Activated T-cell treated with anti-CD3 and anti-CD28 coated beads, Interleukin-2, amount 50 U/mL, for 4 hours (primary cell): ENCODE data around the gene KCNG4. TPM values are rescaled to one million over a fixed set of nuclear protein-coding genes. Genes with fewer than 3 reads are reported as not detected.

Experiments
- ATAC-seq, 2 donors: fragments of 200-7000 bp; cut with Tn5 transposase; one replicate each; pipeline ENCODE4 v1.10.0; 2021
- DNase-seq: peaks from one replicate; pipeline ENCODE4 v3.0.0-alpha.2; 2020
- H3K27me3 Mint-ChIP-seq: one replicate; pipeline ENCODE4 v1.8.0; 2021; ENCODE audit warnings: low read depth, mixed read lengths
- H3K36me3 Mint-ChIP-seq: one replicate; pipeline ENCODE4 v1.8.0; 2022; ENCODE audit warnings: mixed read lengths; ENCODE audit not compliant: insufficient read depth
- H3K4me1 Mint-ChIP-seq: one replicate; pipeline ENCODE4 v1.8.0; 2021; ENCODE audit warnings: low read depth, mixed read lengths
- H3K4me3 Mint-ChIP-seq: one replicate; pipeline ENCODE4 v1.8.0; 2021; ENCODE audit warnings: mild to moderate bottlenecking, moderate library complexity, mixed read lengths
- H3K9me3 Mint-ChIP-seq: one replicate; pipeline ENCODE4 v1.8.0; 2021; ENCODE audit warnings: mixed read lengths
- total RNA-seq, 3 donors: library from RNA; stranded (reverse); gene quantifications; one replicate each; pipeline ENCODE4 v1.2.1, GENCODE V29; 2021

KCNG4 gene
- total RNA-seq, 3 donors from 2014 or later, result not detected

DNA sequence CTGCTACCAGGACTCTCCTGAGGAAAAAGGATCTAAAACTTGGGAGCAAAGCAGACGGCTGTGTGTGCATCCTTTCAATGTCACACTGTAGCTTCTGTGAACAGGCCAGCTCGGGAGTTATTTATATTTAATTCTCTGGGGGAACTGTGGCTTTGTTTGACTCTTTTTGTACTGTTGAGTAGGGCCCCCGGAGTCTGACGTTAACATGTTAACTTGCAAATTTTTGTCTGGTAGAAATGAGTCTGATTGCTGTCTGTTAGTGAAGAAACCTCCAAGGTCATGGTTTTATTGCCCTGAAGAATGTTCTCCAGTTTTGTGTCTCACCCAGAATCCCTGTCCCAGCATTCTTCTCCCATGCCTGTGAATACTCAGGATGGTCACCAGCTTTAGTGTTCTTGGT lies 14.2 kb upstream of the KCNG4 start:
- Mint-ChIP-seq H3K27me3 (peaks cover 26% of the 10 kb centered on the region), H3K9me3 (no peaks in the 10 kb centered on the region), H3K4me1 (no peaks in the 10 kb centered on the region), H3K4me3 (no peak overlapping the region), H3K36me3 (no peaks in the 10 kb centered on the region)
- ATAC-seq, result no peak
- DNase-seq, result no peak

DNA sequence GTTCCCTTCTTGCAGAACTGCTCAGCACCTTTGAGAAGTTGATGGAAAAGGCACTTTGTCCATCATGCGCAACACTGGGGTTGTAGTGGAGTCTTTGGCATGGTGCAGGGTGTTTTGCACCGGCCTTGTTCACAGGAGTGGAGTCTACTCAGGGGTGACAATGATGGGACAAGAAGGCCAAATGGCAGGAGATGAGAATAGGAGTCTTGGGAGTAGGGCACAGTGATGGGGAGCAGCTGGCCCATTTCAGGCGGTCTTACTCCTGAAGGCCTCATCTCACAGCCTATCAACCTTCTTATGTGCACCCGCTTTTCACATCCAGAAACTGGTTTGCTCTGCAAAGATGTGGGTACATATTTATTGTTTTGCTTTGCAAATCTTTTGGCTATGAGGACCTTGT lies 13.4 kb upstream of the KCNG4 start:
- H3K36me3 Mint-ChIP-seq, result no peaks in the 10 kb centered on the region
- H3K4me1 Mint-ChIP-seq, result no peaks in the 10 kb centered on the region
- DNase-seq, result no peak
- peaks cover 20% of the 10 kb centered on the region for H3K27me3 Mint-ChIP-seq
- no peak for ATAC-seq
- H3K9me3 Mint-ChIP-seq, result no peaks in the 10 kb centered on the region
- H3K4me3 Mint-ChIP-seq, result no peak overlapping the region

GRCh38 chr16:84252184-84252583 lies 12.4 kb upstream of the KCNG4 start:
- H3K9me3 Mint-ChIP-seq, result no peaks in the 10 kb centered on the region
- H3K4me3 Mint-ChIP-seq, result no peak overlapping the region
- no peak for DNase-seq
- H3K4me1 Mint-ChIP-seq, result no peaks in the 10 kb centered on the region
- ATAC-seq, result no peak
- no peaks in the 10 kb centered on the region for H3K36me3 Mint-ChIP-seq
- peaks cover 17% of the 10 kb centered on the region for H3K27me3 Mint-ChIP-seq

DNA sequence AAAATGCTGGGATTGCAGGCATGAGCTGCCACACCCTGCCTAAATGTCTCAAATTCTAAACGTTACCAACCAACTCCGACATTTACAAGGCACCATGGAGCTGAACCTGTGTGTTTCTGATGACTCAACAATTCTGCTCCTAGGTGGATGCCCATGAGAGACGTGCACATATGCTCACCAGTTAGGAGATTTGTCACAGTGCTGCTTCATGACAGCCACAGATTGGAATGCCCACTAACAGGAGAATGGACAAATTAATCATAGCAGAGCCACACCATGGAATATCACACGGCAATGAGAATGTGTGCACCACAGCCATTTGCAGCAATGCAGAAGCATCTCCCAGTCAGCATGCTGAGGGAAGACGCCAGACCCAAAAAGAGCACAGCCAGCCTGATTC lies 8.0 kb upstream of the KCNG4 start:
- Mint-ChIP-seq H3K4me3 (no peak overlapping the region), H3K36me3 (no peaks in the 10 kb centered on the region), H3K9me3 (peaks cover 4% of the 10 kb centered on the region), H3K27me3 (peaks cover 20% of the 10 kb centered on the region), H3K4me1 (no peaks in the 10 kb centered on the region)
- no peak for DNase-seq
- ATAC-seq, result no peak

DNA sequence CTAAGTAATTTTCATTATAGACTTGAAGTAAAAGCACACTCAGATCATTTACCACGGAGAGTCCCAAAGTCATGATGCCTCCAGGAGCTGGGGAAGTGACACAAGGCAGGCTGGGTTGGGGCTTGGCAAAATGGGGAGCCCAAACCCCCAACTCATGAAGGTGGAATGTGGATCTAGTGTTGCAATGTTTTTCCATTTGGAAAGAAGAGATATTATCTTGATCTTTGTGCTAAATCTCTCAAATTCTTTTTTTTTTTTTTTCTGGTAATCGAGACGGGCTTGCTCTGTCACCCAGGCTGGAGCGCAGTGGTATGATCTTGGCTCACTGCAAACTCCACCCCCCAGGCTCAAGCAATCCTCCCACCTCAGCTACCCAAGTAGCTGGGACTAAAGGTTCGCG lies 7.5 kb upstream of the KCNG4 start:
- Mint-ChIP-seq H3K36me3 (no peaks in the 10 kb centered on the region), H3K27me3 (peaks cover 20% of the 10 kb centered on the region), H3K4me3 (no peak overlapping the region), H3K4me1 (no peaks in the 10 kb centered on the region), H3K9me3 (peaks cover 4% of the 10 kb centered on the region)
- DNase-seq (no peak), ATAC-seq (no peak)

DNA sequence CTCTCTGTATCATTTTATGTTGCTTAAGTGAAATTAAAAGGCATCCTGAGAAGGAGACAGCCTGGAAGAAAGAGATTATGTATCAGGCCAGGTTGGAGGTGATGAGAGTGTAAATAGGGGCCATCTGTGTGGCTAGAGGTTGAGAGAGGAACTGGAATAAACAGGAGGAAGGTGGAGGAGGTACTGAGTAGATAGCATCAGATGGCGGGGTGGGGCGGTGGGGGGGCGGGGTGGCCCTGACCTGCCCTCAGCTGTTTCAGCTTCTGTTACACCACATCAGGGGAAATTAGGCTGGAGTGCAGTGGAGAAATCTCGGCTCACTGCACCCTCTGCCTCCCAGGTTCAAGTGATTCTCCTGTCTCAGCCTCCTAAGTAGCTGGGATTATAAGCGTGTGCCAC lies 6.9 kb upstream of the KCNG4 start:
- Mint-ChIP-seq H3K36me3 (no peaks in the 10 kb centered on the region), H3K9me3 (peaks cover 4% of the 10 kb centered on the region), H3K27me3 (peaks cover 19% of the 10 kb centered on the region), H3K4me3 (no peak overlapping the region), H3K4me1 (no peaks in the 10 kb centered on the region)
- no peak for ATAC-seq
- DNase-seq, result no peak

DNA sequence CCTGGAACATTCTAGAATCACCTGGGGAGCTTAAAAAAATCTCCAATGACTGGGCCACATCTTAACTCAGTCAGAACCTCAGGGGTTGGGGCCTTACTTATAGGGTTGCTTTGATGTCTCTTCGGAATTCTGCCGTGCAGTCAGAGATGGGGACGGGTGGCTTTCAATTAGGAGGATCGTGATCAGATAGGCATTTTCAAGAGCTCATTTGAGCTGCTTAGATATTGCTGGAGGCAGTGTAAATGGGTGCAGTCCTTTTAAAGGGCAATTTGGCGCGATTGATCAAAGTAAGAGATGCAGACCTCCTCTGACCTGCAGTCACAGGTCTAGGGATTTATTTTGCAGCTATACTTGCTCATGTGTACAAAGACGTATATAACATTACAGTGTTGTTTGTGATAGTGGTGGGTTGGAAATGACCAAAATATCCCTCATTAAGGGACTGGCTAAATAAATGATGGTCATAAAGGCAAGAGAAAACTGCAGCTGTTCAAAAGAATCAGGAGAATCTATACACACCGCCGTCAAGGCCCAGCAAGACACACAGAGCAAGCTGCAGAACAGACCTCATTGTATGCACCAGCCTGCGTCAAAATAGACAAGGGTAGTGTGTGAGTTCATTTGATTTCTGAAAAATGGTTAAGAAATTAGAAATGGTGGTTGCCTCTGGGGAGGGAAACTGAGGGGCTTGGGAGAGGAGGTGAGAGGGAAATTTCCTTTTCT lies 6.3 kb upstream of the KCNG4 start:
- Mint-ChIP-seq H3K27me3 (peaks cover 19% of the 10 kb centered on the region), H3K9me3 (peaks cover 4% of the 10 kb centered on the region), H3K4me3 (no peak overlapping the region), H3K36me3 (no peaks in the 10 kb centered on the region), H3K4me1 (no peaks in the 10 kb centered on the region)
- ATAC-seq (no peak), DNase-seq (no peak)

GRCh38 chr16:84244728-84245127 lies 4.9 kb upstream of the KCNG4 start:
- DNase-seq (no peak), ATAC-seq (no peak)
- Mint-ChIP-seq H3K36me3 (no peaks in the 10 kb centered on the region), H3K9me3 (peaks cover 4% of the 10 kb centered on the region), H3K27me3 (peaks cover 22% of the 10 kb centered on the region), H3K4me1 (no peaks in the 10 kb centered on the region), H3K4me3 (no peak overlapping the region)

DNA sequence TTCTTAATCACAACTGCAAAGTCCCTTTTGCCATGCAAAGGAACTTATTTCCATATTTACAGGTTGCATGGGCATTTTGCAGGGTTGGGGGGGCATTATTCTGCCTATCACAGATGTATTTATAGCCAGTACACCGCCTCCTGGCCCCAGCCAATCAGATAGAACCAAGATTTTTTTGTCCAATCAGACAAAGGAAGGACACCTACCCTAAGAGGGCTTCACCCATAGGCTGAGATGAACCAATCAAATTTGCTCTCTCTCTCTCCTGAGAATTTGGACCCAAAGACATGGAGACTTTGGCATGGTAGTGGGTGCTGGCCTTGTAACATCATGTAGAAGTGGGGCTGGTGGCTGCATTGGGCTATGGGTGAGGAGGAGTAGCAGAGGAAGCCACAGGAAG lies 3.9 kb upstream of the KCNG4 start:
- ATAC-seq (no peak), DNase-seq (no peak)
- Mint-ChIP-seq H3K9me3 (peaks cover 4% of the 10 kb centered on the region), H3K4me3 (no peak overlapping the region), H3K27me3 (peaks cover 29% of the 10 kb centered on the region), H3K36me3 (no peaks in the 10 kb centered on the region), H3K4me1 (no peaks in the 10 kb centered on the region)

DNA sequence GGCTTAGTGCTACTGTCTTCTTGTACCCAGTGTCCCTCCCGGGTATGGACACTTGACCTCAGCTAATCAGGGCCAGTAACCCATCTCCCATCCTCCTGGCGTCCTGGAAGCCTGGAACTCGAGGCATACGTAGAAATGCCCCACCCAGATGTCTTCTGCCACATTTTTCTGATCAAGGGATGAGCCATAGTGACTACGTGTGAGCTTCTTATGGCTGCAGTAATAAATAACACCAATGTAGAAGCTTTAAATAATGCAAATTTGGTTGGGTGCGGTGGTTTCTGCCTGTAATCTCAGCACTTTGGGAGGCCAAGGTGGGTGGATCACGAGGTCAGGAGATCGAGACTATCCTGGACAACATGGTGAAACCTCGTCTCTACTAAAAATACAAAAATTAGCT lies 3.0 kb upstream of the KCNG4 start:
- ATAC-seq (no peak), DNase-seq (no peak)
- Mint-ChIP-seq H3K4me1 (no peaks in the 10 kb centered on the region), H3K9me3 (peaks cover 4% of the 10 kb centered on the region), H3K36me3 (no peaks in the 10 kb centered on the region), H3K4me3 (no peak overlapping the region), H3K27me3 (peaks cover 30% of the 10 kb centered on the region)

DNA sequence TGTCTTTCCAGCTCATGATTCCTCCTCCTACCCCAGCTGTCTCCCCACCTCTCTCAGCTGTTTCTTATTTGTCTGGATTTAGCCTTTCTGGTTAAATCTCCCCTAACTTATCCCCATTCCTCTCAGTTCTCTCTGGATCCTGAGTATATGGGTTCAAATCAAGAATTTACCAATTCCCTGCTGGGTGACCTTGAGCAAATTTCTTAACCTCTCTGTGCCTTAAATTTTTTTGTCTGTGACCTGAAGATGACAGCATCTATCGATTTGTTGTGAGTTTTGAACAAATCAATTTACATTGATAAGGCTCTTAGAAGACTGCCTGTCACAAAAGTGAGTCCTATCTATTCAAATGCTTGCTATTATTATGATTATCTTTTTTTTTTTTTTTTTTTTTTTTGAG lies 2.0 kb upstream of the KCNG4 start:
- no peak overlapping the region for H3K4me3 Mint-ChIP-seq
- ATAC-seq (no peak), DNase-seq (no peak)
- no peaks in the 10 kb centered on the region for H3K4me1 Mint-ChIP-seq
- H3K9me3 Mint-ChIP-seq, result peaks cover 4% of the 10 kb centered on the region
- H3K36me3 Mint-ChIP-seq, result no peaks in the 10 kb centered on the region
- peaks cover 34% of the 10 kb centered on the region for H3K27me3 Mint-ChIP-seq

DNA sequence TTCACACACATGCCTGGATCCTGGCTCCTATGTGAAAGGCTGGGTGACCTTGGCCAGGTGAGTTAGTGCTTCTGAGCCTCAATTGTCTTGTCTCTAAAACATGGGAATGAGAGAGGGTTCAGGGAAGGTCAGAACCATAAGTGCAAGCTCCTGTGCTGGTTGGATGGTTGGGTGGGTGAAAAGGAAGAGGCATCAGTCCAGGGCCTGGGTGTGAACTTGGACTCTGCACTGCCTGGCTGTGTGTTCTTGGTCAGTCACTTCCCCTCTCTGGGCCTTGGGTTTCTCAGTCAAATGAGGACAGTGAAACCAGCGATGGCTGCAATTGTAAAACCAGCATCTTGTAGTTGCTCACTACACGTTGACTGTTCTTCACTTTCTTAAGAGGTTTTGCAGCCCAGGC lies 643 bp upstream of the KCNG4 start:
- Mint-ChIP-seq H3K4me1 (no peaks in the 10 kb centered on the region), H3K36me3 (no peaks in the 10 kb centered on the region), H3K9me3 (peaks cover 4% of the 10 kb centered on the region), H3K4me3 (no peak overlapping the region), H3K27me3 (peaks cover 31% of the 10 kb centered on the region)
- DNase-seq (no peak), ATAC-seq (no peak)

DNA sequence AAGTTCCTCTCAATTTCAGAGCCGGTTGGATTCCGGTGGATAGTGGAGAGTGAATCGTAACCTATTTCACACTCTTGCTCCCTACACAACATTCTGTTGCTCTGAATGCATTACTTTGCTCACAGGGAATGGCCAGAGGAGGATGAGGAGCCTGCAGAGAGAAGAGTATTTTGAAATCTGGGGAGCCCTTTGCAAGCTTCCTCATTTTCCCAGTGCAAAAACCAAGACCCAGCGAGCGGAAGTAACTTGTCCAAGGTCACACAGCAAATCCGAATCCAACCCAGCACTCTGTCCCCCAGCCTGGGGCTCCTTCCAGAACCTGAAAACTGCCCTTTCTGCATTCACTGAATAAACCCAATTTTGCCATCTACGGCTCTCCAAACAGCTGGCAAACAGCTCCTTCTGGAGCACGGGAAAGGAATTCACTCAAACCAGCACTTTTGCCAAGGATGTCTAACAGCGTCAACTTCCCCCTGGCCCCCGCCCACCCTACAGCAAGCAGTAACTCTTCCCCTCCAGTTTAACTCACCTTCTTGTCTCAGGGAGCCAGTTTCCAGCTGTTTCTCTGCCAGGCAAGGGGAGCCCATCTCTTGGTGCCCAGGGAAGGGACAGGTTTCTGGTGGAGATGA lies 557 bp downstream of the KCNG4 start:
- Mint-ChIP-seq H3K36me3 (no peaks in the 10 kb centered on the region), H3K27me3 (peaks cover 30% of the 10 kb centered on the region), H3K4me1 (no peaks in the 10 kb centered on the region), H3K4me3 (no peak overlapping the region), H3K9me3 (peaks cover 1% of the 10 kb centered on the region)
- ATAC-seq (no peak), DNase-seq (no peak)

- Mint-ChIP-seq H3K4me1 (no peaks in the 10 kb centered on the region), H3K9me3 (no peaks in the 10 kb centered on the region), H3K27me3 (peaks cover 29% of the 10 kb centered on the region), H3K4me3 (no peak overlapping the region), H3K36me3 (no peaks in the 10 kb centered on the region)
- DNase-seq (no peak), ATAC-seq (no peak)
Observed at GRCh38 chr16:84237994-84238750, 1.6 kb downstream of the KCNG4 start.

- ATAC-seq (no peak), DNase-seq (no peak)
- H3K4me1 Mint-ChIP-seq, result no peaks in the 10 kb centered on the region
- peaks cover 23% of the 10 kb centered on the region for H3K27me3 Mint-ChIP-seq
- H3K4me3 Mint-ChIP-seq, result no peak overlapping the region
- no peaks in the 10 kb centered on the region for H3K9me3 Mint-ChIP-seq
- H3K36me3 Mint-ChIP-seq, result no peaks in the 10 kb centered on the region
Observed at GRCh38 chr16:84236671-84237070, 3.1 kb downstream of the KCNG4 start.
